Measurements from ENCODE around the gene MTG2.
A peak's percentile ranks its signal among the peaks of the same experiment; 100 is the strongest.

MTG2 gene

GRCh38 chr20:62219101-62219991, 36.5 kb downstream of the MTG2 start:
- H3K4me3 ChIP-seq (ENCODE audit: low read length) = peak overlapping the region; percentile 55
- 2% methylated on average over 84 of the region's 84 CpGs for WGBS
- H3K9me3 ChIP-seq (ENCODE audit: insufficient read depth, low read depth, low read length) = no peaks in the 10 kb centered on the region
- H3K36me3 ChIP-seq (ENCODE audit: insufficient read depth, low read length) = no peaks in the 10 kb centered on the region
- no peak overlapping the region for H3K9ac ChIP-seq (ENCODE audit: low read depth, low read length)
- H3K27me3 ChIP-seq (ENCODE audit: insufficient read depth, low read length) = peaks cover 70% of the 10 kb centered on the region
- no peak overlapping the region for H3K27ac ChIP-seq (ENCODE audit: low read depth, low read length)
- H3K4me1 ChIP-seq (ENCODE audit: insufficient read depth, low read length) = peaks cover 11% of the 10 kb centered on the region

GRCh38 chr20:62219992-62220665, 37.3 kb downstream of the MTG2 start, which contains the start of gene HRH3:
TSS of gene HRH3 (minus strand) at chr20:62220278. CDS start at chr20:62219970, 308 bp downstream.
- Histone ChIP-seq H3K9me3 (ENCODE audit: insufficient read depth, low read depth, low read length) (no peaks in the 10 kb centered on the region), H3K36me3 (ENCODE audit: insufficient read depth, low read length) (no peaks in the 10 kb centered on the region), H3K4me3 (ENCODE audit: low read length) (peak within 1 kb of the TSS; percentile 55), H3K27me3 (ENCODE audit: insufficient read depth, low read length) (peaks cover 77% of the 10 kb centered on the region), H3K27ac (ENCODE audit: low read depth, low read length) (no peak within 1 kb of the TSS), H3K4me1 (ENCODE audit: insufficient read depth, low read length) (peaks cover 11% of the 10 kb centered on the region), H3K9ac (ENCODE audit: low read depth, low read length) (no peak within 1 kb of the TSS)
- 1% methylated on average over 84 of the region's 84 CpGs for WGBS

GRCh38 chr20:62220666-62221568, 38.1 kb downstream of the MTG2 start:
- peak overlapping the region; percentile 41 for H3K4me3 ChIP-seq (ENCODE audit: low read length)
- H3K27ac ChIP-seq (ENCODE audit: low read depth, low read length) = no peak overlapping the region
- no peaks in the 10 kb centered on the region for H3K36me3 ChIP-seq (ENCODE audit: insufficient read depth, low read length)
- H3K9ac ChIP-seq (ENCODE audit: low read depth, low read length) = no peak overlapping the region
- 6% methylated on average over 45 of the region's 46 CpGs for WGBS
- no peaks in the 10 kb centered on the region for H3K9me3 ChIP-seq (ENCODE audit: insufficient read depth, low read depth, low read length)
- H3K4me1 ChIP-seq (ENCODE audit: insufficient read depth, low read length) = peaks cover 11% of the 10 kb centered on the region
- peaks cover 73% of the 10 kb centered on the region for H3K27me3 ChIP-seq (ENCODE audit: insufficient read depth, low read length)

GRCh38 chr20:62222266-62222850, 39.5 kb downstream of the MTG2 start:
- Histone ChIP-seq H3K27me3 (ENCODE audit: insufficient read depth, low read length) (peaks cover 67% of the 10 kb centered on the region), H3K9ac (ENCODE audit: low read depth, low read length) (no peak overlapping the region), H3K9me3 (ENCODE audit: insufficient read depth, low read depth, low read length) (no peaks in the 10 kb centered on the region), H3K4me3 (ENCODE audit: low read length) (no peak overlapping the region), H3K27ac (ENCODE audit: low read depth, low read length) (no peak overlapping the region), H3K4me1 (ENCODE audit: insufficient read depth, low read length) (peaks cover 11% of the 10 kb centered on the region), H3K36me3 (ENCODE audit: insufficient read depth, low read length) (no peaks in the 10 kb centered on the region)
- WGBS = 88% methylated on average over 18 of the region's 18 CpGs

GRCh38 chr20:62222972-62223371, 40.1 kb downstream of the MTG2 start:
- peaks cover 11% of the 10 kb centered on the region for H3K4me1 ChIP-seq (ENCODE audit: insufficient read depth, low read length)
- H3K27me3 ChIP-seq (ENCODE audit: insufficient read depth, low read length) = peaks cover 61% of the 10 kb centered on the region
- no peak overlapping the region for H3K4me3 ChIP-seq (ENCODE audit: low read length)
- H3K9me3 ChIP-seq (ENCODE audit: insufficient read depth, low read depth, low read length) = no peaks in the 10 kb centered on the region
- WGBS = 82% methylated on average over 13 of the region's 13 CpGs
- H3K27ac ChIP-seq (ENCODE audit: low read depth, low read length) = no peak overlapping the region
- H3K36me3 ChIP-seq (ENCODE audit: insufficient read depth, low read length) = no peaks in the 10 kb centered on the region
- H3K9ac ChIP-seq (ENCODE audit: low read depth, low read length) = no peak overlapping the region

GRCh38 chr20:62223571-62223970, 40.7 kb downstream of the MTG2 start:
- Histone ChIP-seq H3K27me3 (ENCODE audit: insufficient read depth, low read length) (peaks cover 55% of the 10 kb centered on the region), H3K4me1 (ENCODE audit: insufficient read depth, low read length) (peaks cover 6% of the 10 kb centered on the region), H3K36me3 (ENCODE audit: insufficient read depth, low read length) (no peaks in the 10 kb centered on the region), H3K27ac (ENCODE audit: low read depth, low read length) (no peak overlapping the region), H3K9me3 (ENCODE audit: insufficient read depth, low read depth, low read length) (no peaks in the 10 kb centered on the region), H3K4me3 (ENCODE audit: low read length) (no peak overlapping the region), H3K9ac (ENCODE audit: low read depth, low read length) (no peak overlapping the region)
- WGBS = 86% methylated on average over 9 of the region's 9 CpGs

- no peak overlapping the region for H3K4me3 ChIP-seq (ENCODE audit: low read length)
- H3K9me3 ChIP-seq (ENCODE audit: insufficient read depth, low read depth, low read length) = no peaks in the 10 kb centered on the region
- no peak overlapping the region for H3K27ac ChIP-seq (ENCODE audit: low read depth, low read length)
- peaks cover 3% of the 10 kb centered on the region; the same call in 1 of the 2 replicates for H3K4me1 ChIP-seq (ENCODE audit: insufficient read depth, low read length)
- H3K36me3 ChIP-seq (ENCODE audit: insufficient read depth, low read length) = no peaks in the 10 kb centered on the region
- H3K9ac ChIP-seq (ENCODE audit: low read depth, low read length) = no peak overlapping the region
- peaks cover 48% of the 10 kb centered on the region for H3K27me3 ChIP-seq (ENCODE audit: insufficient read depth, low read length)
- WGBS = 80% methylated on average over 19 of the region's 21 CpGs
Measured at GRCh38 chr20:62224113-62224855, 41.5 kb downstream of the MTG2 start.

- peaks cover 43% of the 10 kb centered on the region for H3K27me3 ChIP-seq (ENCODE audit: insufficient read depth, low read length)
- H3K9ac ChIP-seq (ENCODE audit: low read depth, low read length) = no peak overlapping the region
- 90% methylated on average over 13 of the region's 13 CpGs for WGBS
- peaks cover 3% of the 10 kb centered on the region; the same call in 1 of the 2 replicates for H3K4me1 ChIP-seq (ENCODE audit: insufficient read depth, low read length)
- H3K4me3 ChIP-seq (ENCODE audit: low read length) = no peak overlapping the region
- no peaks in the 10 kb centered on the region for H3K9me3 ChIP-seq (ENCODE audit: insufficient read depth, low read depth, low read length)
- no peak overlapping the region for H3K27ac ChIP-seq (ENCODE audit: low read depth, low read length)
- H3K36me3 ChIP-seq (ENCODE audit: insufficient read depth, low read length) = no peaks in the 10 kb centered on the region
Measured at GRCh38 chr20:62225026-62225425, 42.2 kb downstream of the MTG2 start.

- Histone ChIP-seq H3K36me3 (ENCODE audit: insufficient read depth, low read length) (no peaks in the 10 kb centered on the region), H3K27me3 (ENCODE audit: insufficient read depth, low read length) (peaks cover 35% of the 10 kb centered on the region), H3K4me3 (ENCODE audit: low read length) (no peak overlapping the region)
Measured at GRCh38 chr20:62225820-62226635, 43.2 kb downstream of the MTG2 start.

More at GRCh38 chr20:62225820-62226635, 43.2 kb downstream of the MTG2 start:
- Histone ChIP-seq H3K27ac (ENCODE audit: low read depth, low read length) (no peak overlapping the region), H3K9ac (ENCODE audit: low read depth, low read length) (no peak overlapping the region), H3K9me3 (ENCODE audit: insufficient read depth, low read depth, low read length) (no peaks in the 10 kb centered on the region), H3K4me1 (ENCODE audit: insufficient read depth, low read length) (peaks cover 3% of the 10 kb centered on the region; the same call in 1 of the 2 replicates)
- 89% methylated on average over 17 of the region's 17 CpGs for WGBS

Data from HUES64 (cell line).